GM06990 (cell line): ENCODE data around the gene CTRL.
A peak's percentile ranks its signal among the peaks of the same experiment; 100 is the strongest.

Source experiments
- DNase-seq: peaks from one replicate; pipeline ENCODE4 v3.0.0-alpha.2; 2011; ENCODE audit not compliant: insufficient read length; ENCODE audit errors: extremely low read depth
- H3K27me3 ChIP-seq: replicated peaks from 2 replicates; pipeline ENCODE4 v1.6.0; 2011; ENCODE audit warnings: low read length; ENCODE audit not compliant: control insufficient read depth, insufficient read depth
- H3K36me3 ChIP-seq: 2 replicates; pipeline ENCODE4 v1.5.1; 2011; ENCODE audit warnings: low read length; ENCODE audit not compliant: control insufficient read depth, insufficient read depth
- H3K4me3 ChIP-seq: replicated peaks from 2 replicates; pipeline ENCODE4 v1.5.1; 2011; ENCODE audit warnings: low read depth, mild to moderate bottlenecking, control low read depth, low read length
- TF ChIP-seq, protein P1 (sequence below): IDR thresholded peaks from 2 replicates; pipeline ENCODE4 v1.5.1; 2011; ENCODE audit warnings: low read length, control low read depth, mild to moderate bottlenecking, inconsistent platforms; ENCODE audit not compliant: insufficient read depth, poor library complexity, severe bottlenecking

CTRL gene

GRCh38 chr16:67967183-67967957 lies 35.7 kb upstream of the CTRL start:
- TF ChIP-seq, protein P1, sequence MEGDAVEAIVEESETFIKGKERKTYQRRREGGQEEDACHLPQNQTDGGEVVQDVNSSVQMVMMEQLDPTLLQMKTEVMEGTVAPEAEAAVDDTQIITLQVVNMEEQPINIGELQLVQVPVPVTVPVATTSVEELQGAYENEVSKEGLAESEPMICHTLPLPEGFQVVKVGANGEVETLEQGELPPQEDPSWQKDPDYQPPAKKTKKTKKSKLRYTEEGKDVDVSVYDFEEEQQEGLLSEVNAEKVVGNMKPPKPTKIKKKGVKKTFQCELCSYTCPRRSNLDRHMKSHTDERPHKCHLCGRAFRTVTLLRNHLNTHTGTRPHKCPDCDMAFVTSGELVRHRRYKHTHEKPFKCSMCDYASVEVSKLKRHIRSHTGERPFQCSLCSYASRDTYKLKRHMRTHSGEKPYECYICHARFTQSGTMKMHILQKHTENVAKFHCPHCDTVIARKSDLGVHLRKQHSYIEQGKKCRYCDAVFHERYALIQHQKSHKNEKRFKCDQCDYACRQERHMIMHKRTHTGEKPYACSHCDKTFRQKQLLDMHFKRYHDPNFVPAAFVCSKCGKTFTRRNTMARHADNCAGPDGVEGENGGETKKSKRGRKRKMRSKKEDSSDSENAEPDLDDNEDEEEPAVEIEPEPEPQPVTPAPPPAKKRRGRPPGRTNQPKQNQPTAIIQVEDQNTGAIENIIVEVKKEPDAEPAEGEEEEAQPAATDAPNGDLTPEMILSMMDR = no peak

DNA sequence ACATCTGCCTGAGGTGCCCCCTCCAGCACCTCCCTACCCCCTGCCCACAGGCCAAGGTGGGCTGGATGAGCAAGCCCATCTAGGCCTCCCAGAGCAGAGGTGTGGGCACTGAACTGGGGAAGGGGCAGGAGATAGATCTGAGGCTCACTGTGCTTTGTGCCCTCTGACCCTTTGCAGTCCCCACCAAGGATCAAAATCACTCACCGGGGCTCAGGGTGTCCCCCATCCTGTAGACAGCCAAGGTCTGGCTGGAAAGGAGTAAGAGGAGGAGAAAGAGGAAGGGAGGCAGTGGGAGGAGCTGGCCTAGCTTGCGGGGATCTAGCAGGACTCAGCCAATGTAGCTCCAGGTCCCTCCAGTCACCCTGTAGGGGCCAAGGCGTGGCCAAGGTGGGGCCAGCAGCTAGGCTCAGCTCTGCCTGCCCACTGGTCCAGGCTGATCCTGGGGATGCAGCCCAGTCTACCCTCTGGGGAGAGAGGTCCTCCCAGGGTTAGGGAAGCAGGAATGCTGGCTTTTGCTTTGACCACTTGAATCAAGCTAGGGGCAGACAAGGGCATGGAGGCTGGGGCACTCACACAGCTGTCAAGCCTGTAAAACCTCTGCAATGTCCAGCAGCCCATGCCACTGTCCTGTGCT lies 35.0 kb upstream of the CTRL start:
- DNase-seq = no peak
- Histone ChIP-seq H3K27me3 (no peaks in the 10 kb centered on the region), H3K36me3 (peaks cover 13% of the 10 kb centered on the region), H3K4me3 (peak overlapping the region; percentile 66)
- TF ChIP-seq, protein P1 = no peak

More at GRCh38 chr16:67967183-67967957, 35.7 kb upstream of the CTRL start:
- H3K36me3 ChIP-seq = peaks cover 7% of the 10 kb centered on the region; the same call in 1 of the 2 replicates
- peak overlapping the region; percentile 66 for H3K4me3 ChIP-seq
- no peaks in the 10 kb centered on the region for H3K27me3 ChIP-seq
- peak; percentile 38 for DNase-seq

GRCh38 chr16:67965668-67966548 lies 34.2 kb upstream of the CTRL start:
- TF ChIP-seq, protein P1 = no peak
- no peak for DNase-seq
- Histone ChIP-seq H3K4me3 (peak overlapping the region; percentile 66), H3K36me3 (peaks cover 19% of the 10 kb centered on the region), H3K27me3 (no peaks in the 10 kb centered on the region)

DNA sequence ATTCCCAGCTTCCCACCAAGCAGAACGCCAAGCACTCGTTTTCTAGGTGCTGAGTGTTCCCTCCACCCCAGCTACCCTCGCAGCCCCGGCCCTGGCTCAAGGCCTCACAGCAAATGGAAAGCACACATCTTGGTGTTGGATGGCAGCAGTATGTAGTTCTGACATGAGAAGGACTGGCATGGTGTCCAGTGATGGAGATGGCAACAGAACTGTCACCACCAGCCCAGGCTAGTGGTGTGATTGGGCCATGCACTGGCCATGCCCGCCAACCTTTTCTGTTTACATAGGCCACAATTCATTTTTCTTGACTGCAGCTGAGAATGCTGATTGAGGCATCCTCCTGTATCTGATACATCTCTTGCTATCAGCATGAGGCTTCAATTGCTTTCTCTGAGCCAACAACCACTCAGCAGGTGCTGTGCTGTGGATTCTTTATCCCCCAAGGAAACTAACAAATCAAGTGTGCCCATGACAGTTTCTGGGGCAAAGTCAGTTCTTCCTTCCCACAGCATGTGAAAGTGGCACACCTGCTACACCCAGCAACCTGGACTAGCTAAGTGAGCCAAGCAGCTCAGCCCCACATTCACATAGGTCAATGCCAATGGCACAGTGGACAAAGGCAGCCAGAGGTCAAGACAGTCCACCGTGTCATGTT lies 32.9 kb upstream of the CTRL start:
- Histone ChIP-seq H3K4me3 (no peak overlapping the region), H3K36me3 (peaks cover 29% of the 10 kb centered on the region), H3K27me3 (no peaks in the 10 kb centered on the region)
- DNase-seq = no peak
- TF ChIP-seq, protein P1 = no peak

- DNase-seq = no peak
- H3K4me3 ChIP-seq = no peak overlapping the region
- TF ChIP-seq, protein P1 = no peak
These were observed 32.1 kb upstream of the CTRL start for GRCh38 chr16:67963662-67964321.

More at GRCh38 chr16:67963662-67964321, 32.1 kb upstream of the CTRL start:
- H3K36me3 ChIP-seq = peaks cover 35% of the 10 kb centered on the region
- H3K27me3 ChIP-seq = no peaks in the 10 kb centered on the region
